Endodermal cell (in vitro differentiated cells): ENCODE results near the gene COL6A3. TPM values are rescaled to one million over a fixed set of nuclear protein-coding genes. Genes with fewer than 3 reads are reported as not detected.
A peak's percentile ranks its signal among the peaks of the same experiment; 100 is the strongest.

Experiments used
- DNase-seq: peaks from one replicate; pipeline ENCODE4 v3.0.0-alpha.2; 2017
- H3K27ac ChIP-seq: 2 replicates; pipeline ENCODE4 v1.5.1; 2013; ENCODE audit warnings: mild to moderate bottlenecking, low read depth, low read length, moderate library complexity
- H3K27me3 ChIP-seq: 2 replicates; pipeline ENCODE4 v1.6.1; 2013; ENCODE audit warnings: mild to moderate bottlenecking, low read length, moderate library complexity; ENCODE audit not compliant: insufficient read depth, control insufficient read depth, poor library complexity, severe bottlenecking
- H3K36me3 ChIP-seq: 2 replicates; pipeline ENCODE4 v1.7.0; 2013; ENCODE audit warnings: mild to moderate bottlenecking, low read length, moderate library complexity; ENCODE audit not compliant: control insufficient read depth, insufficient read depth
- H3K4me1 ChIP-seq: one replicate; pipeline ENCODE4 v1.7.0; 2013; ENCODE audit warnings: low read length; ENCODE audit not compliant: control insufficient read depth, insufficient read depth
- H3K4me3 ChIP-seq: 2 replicates; pipeline ENCODE4 v1.5.1; 2013; ENCODE audit warnings: mild to moderate bottlenecking, low read length, moderate library complexity
- H3K9ac ChIP-seq: 2 replicates; pipeline ENCODE4 v1.6.1; 2013; ENCODE audit warnings: mild to moderate bottlenecking, low read length, moderate library complexity; ENCODE audit not compliant: poor library complexity, severe bottlenecking; ENCODE audit errors: extremely low read depth
- H3K9me3 ChIP-seq: 2 replicates; pipeline ENCODE4 v1.6.1; 2013; ENCODE audit warnings: mild to moderate bottlenecking, low read length, moderate library complexity; ENCODE audit not compliant: control insufficient read depth
- H3K27ac Mint-ChIP-seq: 2 replicates; pipeline ENCODE4 v1.8.0; 2020; ENCODE audit warnings: mixed read lengths
- H3K27me3 Mint-ChIP-seq: 2 replicates; pipeline ENCODE4 v1.8.0; 2021; ENCODE audit warnings: mild to moderate bottlenecking, mixed read lengths; ENCODE audit not compliant: insufficient read depth
- H3K36me3 Mint-ChIP-seq: 2 replicates; pipeline ENCODE4 v1.8.0; 2020; ENCODE audit warnings: low read depth, mixed read lengths
- H3K4me1 Mint-ChIP-seq: 2 replicates; pipeline ENCODE4 v1.8.0; 2020; ENCODE audit warnings: mixed read lengths
- H3K4me3 Mint-ChIP-seq: 2 replicates; pipeline ENCODE4 v1.8.0; 2020; ENCODE audit warnings: mild to moderate bottlenecking, moderate library complexity, mixed read lengths
- H3K9me3 Mint-ChIP-seq: 2 replicates; pipeline ENCODE4 v1.8.0; 2020; ENCODE audit warnings: mild to moderate bottlenecking, mixed read lengths
- CTCF ChIP-seq: fragments of 200-600 bp; sonication (generic); conservative IDR thresholded peaks from 2 replicates; pipeline ENCODE4 v1.5.0; 2021; ENCODE audit warnings: antibody characterized with exemption, mild to moderate bottlenecking
- WGBS, 2 experiments: methylation state at CpG; one replicate each; pipeline versions ENCODE4 v1.1.5 to v1.1.7; 2013; ENCODE audit warnings: missing lambda C conversion rate in 2 of 2, mixed read lengths in 1 of 2; ENCODE audit not compliant: insufficient coverage in 1 of 2, insufficient read length in 1 of 2; 5-methylcytosine and 5-hydroxymethylcytosine counted together
- total RNA-seq, 2 donors: library from RNA; stranded (reverse); fragmentation: NEBNext Ultra II Directional in 1 of 2; extraction: Animal tissue kit (Norgen Biotek cat#: 25700) in 1 of 2; gene quantifications; 2 replicates in 1 of 2; 3 replicates in 1 of 2; pipeline ENCODE4 v1.2.1, GENCODE V29; 2021

COL6A3 gene
- total RNA-seq, 2 donors from 2014 or later = 0.40 to 1.2 TPM

- Histone ChIP-seq H3K4me1 (no peaks in the 10 kb centered on the region), H3K27me3 (no peaks in the 10 kb centered on the region), H3K4me3 (no peak overlapping the region), H3K9me3 (no peaks in the 10 kb centered on the region), H3K36me3 (no peaks in the 10 kb centered on the region), H3K27ac (no peak overlapping the region), H3K9ac (no peak overlapping the region)
- H3K27me3 Mint-ChIP-seq = peaks cover 12% of the 10 kb centered on the region
- TF ChIP-seq CTCF = no peak
- H3K4me1 Mint-ChIP-seq = peaks cover 7% of the 10 kb centered on the region
- no peaks in the 10 kb centered on the region for H3K36me3 Mint-ChIP-seq
- no peak overlapping the region for H3K4me3 Mint-ChIP-seq
- 92 to 95% methylated on average over 20 to 22 of the region's 22 CpGs for WGBS, 2 experiments
- no peak for DNase-seq
- H3K9me3 Mint-ChIP-seq = no peaks in the 10 kb centered on the region
- H3K27ac Mint-ChIP-seq = no peak overlapping the region
Measured at GRCh38 chr2:237361194-237362004, 52.6 kb downstream of the COL6A3 start.

GRCh38 chr2:237359894-237360780 is 53.8 kb downstream of the COL6A3 start:
- no peak overlapping the region for H3K4me3 ChIP-seq
- H3K27me3 ChIP-seq = no peaks in the 10 kb centered on the region
- H3K9me3 Mint-ChIP-seq = no peaks in the 10 kb centered on the region
- H3K4me1 Mint-ChIP-seq = peaks cover 7% of the 10 kb centered on the region
- H3K36me3 Mint-ChIP-seq = no peaks in the 10 kb centered on the region
- peaks cover 10% of the 10 kb centered on the region for H3K27me3 Mint-ChIP-seq
- DNase-seq = peak; percentile 50
- H3K4me1 ChIP-seq = no peaks in the 10 kb centered on the region
- H3K27ac Mint-ChIP-seq = peak overlapping the region; percentile 53
- H3K4me3 Mint-ChIP-seq = no peak overlapping the region
- H3K9ac ChIP-seq = no peak overlapping the region
- no peak overlapping the region for H3K27ac ChIP-seq
- H3K9me3 ChIP-seq = no peaks in the 10 kb centered on the region
- no peaks in the 10 kb centered on the region for H3K36me3 ChIP-seq
- 83 to 84% methylated on average over 15 to 23 of the region's 23 CpGs for WGBS, 2 experiments
- TF ChIP-seq CTCF = no peak

- Mint-ChIP-seq H3K27me3 (peaks cover 10% of the 10 kb centered on the region), H3K4me3 (no peak overlapping the region), H3K9me3 (no peaks in the 10 kb centered on the region), H3K27ac (no peak overlapping the region), H3K4me1 (peaks cover 9% of the 10 kb centered on the region), H3K36me3 (no peaks in the 10 kb centered on the region)
- no peak for TF ChIP-seq CTCF
- Histone ChIP-seq H3K27me3 (no peaks in the 10 kb centered on the region), H3K9me3 (no peaks in the 10 kb centered on the region), H3K27ac (no peak overlapping the region), H3K9ac (no peak overlapping the region), H3K36me3 (no peaks in the 10 kb centered on the region), H3K4me3 (no peak overlapping the region), H3K4me1 (no peaks in the 10 kb centered on the region)
- WGBS, 2 experiments = 83 to 100% methylated on average over 3 to 8 of the region's 8 CpGs
- peak; percentile 47 for DNase-seq
Measured at GRCh38 chr2:237359518-237359840, 54.5 kb downstream of the COL6A3 start.
